HG02678 (cell line): ENCODE measurements around the gene CDK2AP2.
"Not testable (repeated sequence)": the region's sequence is repeated elsewhere in the genome, so short reads cannot be mapped to it uniquely, and the experiment has no call there.

Experiments
- ATAC-seq: cut with Tn5 transposase; IDR thresholded peaks from one replicate; pipeline ENCODE4 v1.9.1; 2021; ENCODE audit warnings: mild to moderate bottlenecking, moderate library complexity; ENCODE audit not compliant: unreplicated experiment

Gene CDK2AP2

DNA sequence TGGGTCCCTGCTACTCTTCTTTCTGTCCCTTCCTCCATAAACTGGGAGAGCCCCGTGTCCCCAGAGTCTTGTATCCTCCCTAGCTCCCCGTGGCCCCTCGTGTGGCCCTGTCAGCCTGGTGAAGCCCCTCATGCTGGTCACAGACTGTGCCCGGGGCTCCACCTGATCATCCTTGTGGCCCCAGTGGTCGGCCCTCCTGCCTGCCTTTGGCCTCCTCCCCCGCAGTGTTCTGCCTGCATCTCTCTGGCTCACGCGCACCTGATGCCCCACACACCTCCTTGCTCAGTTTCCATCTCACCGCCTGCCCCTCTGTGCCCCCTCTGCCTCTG, 16.5 kb upstream of the CDK2AP2 start:
- ATAC-seq: no peak

DNA sequence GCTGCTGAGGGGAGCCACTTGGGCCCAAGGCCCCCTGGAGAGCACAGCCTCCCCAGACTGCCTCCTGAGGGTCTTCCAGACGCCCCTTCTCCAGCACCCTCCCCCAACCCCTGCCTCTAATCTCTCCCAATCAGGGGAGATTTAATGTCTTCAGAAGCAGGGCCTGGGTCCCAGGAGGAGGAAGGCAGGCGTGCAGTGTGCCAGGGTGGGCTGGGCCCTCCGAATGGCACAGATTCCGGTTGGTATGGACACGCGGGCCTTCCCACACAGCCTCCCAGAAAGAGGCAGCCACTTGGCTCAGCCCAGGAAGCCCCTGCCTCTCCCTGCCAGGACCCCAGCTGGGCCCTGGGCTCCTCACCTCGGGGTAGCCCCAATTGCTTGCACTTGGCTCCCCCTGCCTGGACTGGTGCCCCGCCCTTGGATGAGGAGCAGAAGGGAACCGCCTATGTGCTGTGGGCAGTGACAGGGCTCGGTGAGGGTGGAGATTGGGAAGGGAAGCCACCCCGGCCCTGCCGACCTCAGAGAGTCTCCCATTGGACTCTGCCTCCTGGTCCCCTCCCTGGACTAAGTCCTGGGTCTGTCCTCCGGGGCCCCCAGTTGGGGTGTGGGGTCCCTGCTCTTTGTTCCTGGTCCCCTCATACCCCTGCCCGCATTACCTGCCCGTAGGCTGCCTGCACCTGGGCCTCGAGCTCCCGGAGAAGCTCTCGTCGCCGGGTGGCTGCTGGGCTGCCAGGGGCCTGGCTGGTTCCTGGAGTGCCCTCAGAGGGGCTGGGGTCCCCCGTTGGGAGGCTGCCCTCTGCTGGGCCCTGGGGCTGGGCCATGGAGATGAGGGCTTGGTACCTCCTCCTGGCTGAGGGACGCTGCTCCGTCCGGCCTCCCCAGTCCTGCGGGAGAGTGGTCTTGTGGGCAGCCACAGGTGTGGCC, 15.9 kb upstream of the CDK2AP2 start:
- no peak for ATAC-seq

DNA sequence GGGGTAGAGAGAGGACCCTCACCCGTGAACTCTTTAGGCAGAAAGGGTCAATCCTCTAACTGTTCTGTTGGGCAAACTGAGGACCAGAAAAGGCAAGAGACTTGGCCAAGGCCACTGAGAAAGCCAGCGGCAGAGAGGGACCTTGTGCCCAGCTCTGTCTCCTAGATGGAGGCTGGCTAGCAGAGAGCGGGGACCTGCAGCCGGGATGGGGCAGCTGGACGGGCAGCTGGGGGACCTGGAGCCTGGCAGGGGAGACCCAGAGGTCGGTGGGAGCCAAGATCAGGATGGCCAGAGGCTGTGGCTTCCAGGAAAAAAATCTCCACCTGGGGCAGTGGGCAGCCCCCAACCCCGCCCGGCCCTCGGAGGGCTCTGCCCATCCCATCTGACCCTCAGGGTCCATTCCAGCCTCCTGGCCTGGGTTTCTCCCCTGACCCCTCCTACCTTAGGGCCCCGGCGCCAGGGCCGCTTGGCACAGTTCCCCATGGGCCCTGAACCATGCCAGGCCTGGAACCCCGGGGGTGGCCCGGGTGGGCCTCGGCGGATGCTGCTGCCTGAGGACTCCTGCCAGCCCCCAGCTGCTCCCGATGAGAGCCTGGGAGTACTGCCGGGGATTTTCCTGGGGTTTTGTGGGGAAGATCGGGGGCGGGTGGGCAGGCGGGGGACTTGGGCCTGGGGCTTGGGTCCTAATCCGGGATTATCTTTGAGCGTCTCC, 15.0 kb upstream of the CDK2AP2 start, which contains the start of gene CABP2:
CABP2 (minus strand) TSS at position 603 of the 712 bp plus-strand sequence; CDS start at position 483, 120 bp downstream.
- no peak for ATAC-seq

- no peak for ATAC-seq
These were observed 14.4 kb upstream of the CDK2AP2 start for GRCh38 chr11:67522338-67522737.

- ATAC-seq: no peak
These were observed 14.0 kb upstream of the CDK2AP2 start for GRCh38 chr11:67521924-67522323.

DNA sequence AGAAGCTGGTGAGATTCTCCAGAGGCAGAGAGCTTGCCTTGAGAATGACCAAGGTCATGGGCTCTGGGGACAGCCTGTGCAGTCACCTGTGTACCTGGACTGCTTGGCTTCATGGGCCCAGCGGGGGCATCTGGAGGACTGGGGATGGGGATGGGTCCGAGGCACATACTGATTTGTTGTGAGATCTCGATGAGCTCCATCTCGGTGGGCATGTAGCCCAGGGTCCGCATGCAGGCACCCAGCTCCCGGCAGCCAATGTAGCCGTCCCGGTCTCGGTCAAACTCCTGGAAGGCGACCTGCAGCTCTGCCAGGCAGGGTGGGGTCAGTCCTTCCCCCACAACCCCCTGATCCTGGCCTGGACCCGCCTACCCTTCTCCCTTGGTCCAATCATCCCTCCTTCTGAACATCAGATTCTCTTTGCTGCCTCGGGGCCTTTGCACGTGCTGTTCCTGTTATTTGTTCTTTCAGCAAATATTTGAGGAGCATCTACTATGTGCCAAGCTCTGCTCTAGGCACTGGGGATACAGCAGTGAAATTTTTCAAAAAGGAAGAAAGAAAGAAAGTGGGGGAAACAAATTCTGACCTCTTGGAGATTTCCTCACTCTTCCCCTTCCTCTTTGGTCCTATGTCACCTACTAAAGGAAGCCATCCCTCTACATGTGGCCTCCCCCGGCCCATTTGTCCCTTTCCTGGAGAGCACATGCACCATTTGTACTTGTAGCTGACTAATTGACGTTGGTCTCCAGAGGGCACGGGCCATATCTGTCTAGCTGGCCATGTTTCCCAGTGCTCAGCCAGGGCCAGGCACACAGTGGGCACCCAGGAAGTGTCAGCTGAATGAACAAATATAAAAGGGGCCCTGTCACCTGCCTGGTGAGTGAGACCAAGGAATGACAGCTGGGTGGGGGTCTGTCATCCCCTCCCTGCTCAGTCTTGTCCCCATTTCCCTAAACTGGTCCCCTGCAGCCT, 13.2 kb upstream of the CDK2AP2 start:
- no peak for ATAC-seq

GRCh38 chr11:67519726-67520125, 11.8 kb upstream of the CDK2AP2 start:
- ATAC-seq: no peak

DNA sequence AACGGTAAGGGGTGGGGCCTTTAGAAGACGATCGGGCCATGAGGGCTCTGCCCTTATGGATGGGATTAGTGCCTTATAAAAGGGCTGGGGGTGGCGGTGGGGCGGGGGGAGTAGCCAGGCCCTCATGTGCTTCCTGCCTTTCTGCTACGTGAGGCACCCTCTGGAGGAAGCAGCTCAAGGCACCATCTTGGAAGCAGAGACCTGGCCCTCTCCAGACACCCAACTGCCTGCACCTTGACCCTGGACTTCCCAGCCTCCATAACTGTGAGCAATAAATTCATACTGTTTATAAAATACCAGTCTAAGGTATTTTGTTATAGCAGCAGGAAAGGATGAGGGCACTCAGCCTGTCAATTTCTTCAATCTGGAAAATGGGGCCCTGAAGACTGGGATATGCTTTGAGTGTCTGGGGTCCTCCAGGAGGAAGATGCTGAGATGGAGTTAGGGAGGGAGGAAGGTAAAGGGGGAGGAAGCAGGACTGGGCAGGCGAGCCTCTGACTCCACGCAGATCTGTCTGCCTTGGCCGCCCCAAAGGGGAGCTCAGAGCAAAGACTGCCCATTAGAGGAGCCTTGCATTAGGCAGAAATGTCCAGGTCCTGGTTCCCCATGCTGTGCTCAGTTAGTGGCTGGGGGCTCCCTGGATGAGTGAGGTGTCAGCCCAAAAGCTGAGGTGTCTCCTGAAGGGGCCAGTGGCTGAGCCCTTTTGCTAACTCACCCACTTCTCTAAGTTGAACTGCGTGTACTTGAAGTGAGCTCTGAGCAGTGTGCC, 10.0 kb upstream of the CDK2AP2 start:
- no peak for ATAC-seq

DNA sequence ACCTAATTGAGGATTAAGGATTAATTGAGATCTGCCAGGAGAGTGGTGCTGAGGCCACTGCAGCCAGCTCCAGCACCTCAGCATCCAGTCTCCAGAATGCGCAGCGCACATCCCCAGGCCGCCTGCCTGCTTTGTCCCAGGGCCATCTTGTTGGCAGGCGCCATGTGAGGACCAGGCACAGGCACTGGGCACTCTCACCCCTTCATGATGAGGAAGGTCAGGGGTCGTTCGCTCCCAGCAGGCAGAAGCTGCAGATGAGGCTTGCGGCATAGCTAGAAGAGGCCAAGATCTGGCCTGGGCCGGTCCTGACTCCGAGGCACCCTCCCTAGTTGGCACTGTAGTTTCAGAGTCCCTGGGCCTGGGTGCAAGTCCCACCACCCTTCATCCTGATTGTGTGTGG, 8.8 kb upstream of the CDK2AP2 start:
- no peak for ATAC-seq

GRCh38 chr11:67514116-67514515, 6.2 kb upstream of the CDK2AP2 start:
- no peak for ATAC-seq

DNA sequence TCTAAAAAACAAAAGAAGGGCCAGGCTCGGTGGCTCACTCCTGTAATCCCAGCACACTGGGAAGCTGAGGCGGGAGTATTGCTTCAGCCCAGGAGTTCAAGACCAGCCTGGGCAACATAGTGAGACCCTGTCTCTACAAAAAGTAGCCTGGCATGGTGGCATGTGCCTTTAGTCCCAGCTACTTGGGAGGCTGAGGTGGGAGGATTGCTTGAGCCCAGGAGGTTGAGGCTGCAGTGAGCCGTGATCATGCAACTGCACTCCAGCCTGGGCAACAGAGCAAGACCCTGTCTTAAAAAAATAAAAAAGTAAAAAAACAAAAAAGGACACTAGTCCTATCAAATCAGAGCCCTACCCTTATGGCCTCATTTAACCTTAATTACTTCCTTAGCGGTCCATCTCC, 3.6 kb upstream of the CDK2AP2 start:
- not testable (repeated sequence) for ATAC-seq

DNA sequence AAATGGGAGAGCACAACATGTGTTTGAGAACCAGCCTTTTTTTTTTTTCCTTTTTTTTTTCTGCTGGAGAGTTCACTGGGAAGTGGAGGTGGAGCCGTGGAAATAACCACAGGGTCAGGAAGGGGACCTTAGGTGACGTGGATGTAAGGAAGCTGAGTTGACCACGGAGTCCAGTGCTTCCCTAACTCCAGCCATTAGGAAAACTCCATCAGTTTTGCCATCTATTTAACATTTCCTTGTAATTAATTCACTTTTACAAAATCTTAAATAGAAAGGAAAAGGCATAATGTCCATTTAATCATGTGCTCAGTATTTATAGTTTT, 2.0 kb upstream of the CDK2AP2 start:
- no peak for ATAC-seq

DNA sequence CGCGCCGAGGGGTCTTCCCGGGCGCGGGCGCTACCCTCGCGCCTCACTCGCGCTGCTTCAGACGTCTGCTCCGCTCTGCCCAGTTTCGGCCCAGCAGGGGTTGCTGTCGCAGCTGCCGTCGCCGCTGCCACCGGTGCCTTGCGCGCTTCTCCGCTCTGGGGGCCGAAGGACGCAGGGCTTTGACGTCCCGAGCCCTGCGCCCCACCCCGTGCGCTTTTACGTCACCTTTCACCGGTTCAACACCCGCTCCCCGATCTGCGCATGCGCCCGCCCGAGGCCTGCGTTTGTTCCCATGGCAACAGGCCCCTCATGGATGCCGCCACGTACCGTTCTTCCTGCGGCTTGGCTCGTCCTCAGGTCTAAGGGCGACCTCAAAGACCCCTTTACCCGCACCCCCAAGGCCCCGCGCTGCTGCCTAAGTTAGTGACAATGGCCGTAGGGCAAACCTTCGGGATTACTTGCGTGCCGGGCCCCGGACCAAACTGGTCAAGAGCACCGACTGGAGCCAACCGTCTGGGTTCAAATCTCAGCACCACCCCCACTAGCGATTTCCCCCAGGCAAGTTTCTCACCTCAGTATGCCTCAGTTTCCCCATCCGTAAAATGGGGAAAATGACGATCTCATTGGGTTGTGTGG, 642 bp upstream of the CDK2AP2 start:
- ATAC-seq: peak; percentile 41

GRCh38 chr11:67507242-67507863, 609 bp downstream of the CDK2AP2 start:
- ATAC-seq: no peak

DNA sequence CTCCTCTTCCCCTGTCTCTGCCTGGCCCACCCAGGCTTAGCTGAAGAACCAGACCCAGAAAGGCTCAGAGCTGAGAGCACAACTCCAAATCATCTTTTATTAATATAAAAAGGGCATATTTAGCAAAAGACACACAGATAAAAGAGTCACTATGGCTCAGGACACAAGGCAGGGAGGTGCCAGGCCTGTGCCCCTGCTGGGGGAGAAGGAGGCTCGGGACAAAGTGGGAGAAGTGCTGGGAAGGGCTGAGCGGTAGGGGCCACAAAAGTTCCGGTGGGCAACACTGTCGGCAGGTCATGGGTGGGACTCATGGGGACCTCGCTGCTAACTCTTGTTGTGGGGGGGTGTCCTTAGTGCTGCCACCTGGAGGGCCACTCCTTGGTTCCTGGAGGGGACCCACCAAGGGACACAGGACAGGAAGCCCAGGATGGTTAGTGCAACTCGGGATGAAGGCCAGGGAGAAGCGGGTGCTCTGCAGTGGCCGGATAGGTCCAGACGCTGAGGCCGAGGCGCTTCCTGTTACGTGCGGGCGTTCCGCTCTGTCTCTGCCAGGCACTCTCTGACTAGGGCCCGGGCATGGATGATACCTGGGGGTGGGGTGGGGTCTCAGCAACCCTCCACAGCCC, 1.4 kb downstream of the CDK2AP2 start:
- ATAC-seq: no peak

- no peak for ATAC-seq
These were observed 2.2 kb downstream of the CDK2AP2 start for GRCh38 chr11:67505605-67506396.

- no peak for ATAC-seq
These were observed 2.9 kb downstream of the CDK2AP2 start, which contains the start of gene PITPNM1 for GRCh38 chr11:67504950-67505581. Gene PITPNM1 (minus strand): TSS chr11:67505363. CDS start chr11:67504180, 1,183 bp downstream.
